Kidney glomerular epithelial cell (primary cell): ENCODE data around the gene GKN1.

Experiments used
- DNase-seq: peaks from one replicate; lab custom pipeline; 2025; lab: John Stamatoyannopoulos, UW

GKN1 gene

GRCh38 chr2:69007169-69007568, 32.7 kb downstream of the GKN1 start:
- no peak for DNase-seq

DNA sequence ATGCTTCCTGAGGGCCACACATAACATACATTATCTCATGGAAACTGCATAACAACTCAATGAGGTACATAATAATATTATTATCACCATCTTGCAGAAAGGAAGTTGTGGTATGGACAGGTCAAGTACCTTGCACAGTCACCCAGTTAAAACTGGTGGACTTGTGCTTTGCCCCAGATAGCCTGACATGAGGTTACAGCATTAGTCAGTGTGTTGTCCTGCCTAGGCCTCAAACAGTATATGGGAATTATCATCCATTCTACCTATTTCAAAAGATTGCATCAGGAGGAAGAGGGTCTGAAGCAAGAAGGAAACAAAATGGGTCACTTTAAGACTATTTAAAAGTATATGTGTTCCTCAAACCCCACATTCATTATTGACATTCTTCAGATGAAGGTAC, 33.2 kb downstream of the GKN1 start:
- DNase-seq, result no peak

- DNase-seq, result no peak
These were observed 36.2 kb downstream of the GKN1 start for GRCh38 chr2:69010437-69011194.

GRCh38 chr2:69011611-69012157, 37.2 kb downstream of the GKN1 start:
- no peak for DNase-seq

GRCh38 chr2:69012310-69013141, 38.1 kb downstream of the GKN1 start:
- DNase-seq, result peak; percentile 64

DNA sequence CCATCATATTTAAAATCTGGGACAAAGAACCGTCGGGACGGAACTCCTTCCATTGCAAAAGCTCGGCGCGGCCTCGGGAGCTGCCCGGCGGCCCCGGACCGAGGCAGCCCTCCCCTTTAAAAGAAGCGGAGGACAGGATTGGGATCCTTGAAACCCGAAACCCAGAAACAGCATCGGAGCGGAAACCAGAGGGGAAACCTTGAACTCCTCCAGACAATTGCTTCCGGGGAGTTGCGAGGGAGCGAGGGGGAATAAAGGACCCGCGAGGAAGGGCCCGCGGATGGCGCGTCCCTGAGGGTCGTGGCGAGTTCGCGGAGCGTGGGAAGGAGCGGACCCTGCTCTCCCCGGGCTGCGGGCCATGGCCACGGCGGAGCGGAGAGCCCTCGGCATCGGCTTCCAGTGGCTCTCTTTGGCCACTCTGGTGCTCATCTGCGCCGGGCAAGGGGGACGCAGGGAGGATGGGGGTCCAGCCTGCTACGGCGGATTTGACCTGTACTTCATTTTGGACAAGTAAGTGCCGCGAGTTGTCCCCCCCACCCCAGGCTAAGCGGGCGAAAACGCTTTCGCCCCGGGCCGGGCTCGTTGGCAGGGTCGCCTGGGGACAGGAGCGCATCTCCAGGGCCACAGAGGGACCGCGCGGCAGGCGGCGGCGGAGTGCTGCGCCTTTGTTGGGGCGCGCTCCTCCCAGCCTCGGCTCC, 38.9 kb downstream of the GKN1 start, which contains the start of gene ANTXR1:
TSS of gene ANTXR1 (plus strand) at position 38 of the 698 bp plus-strand sequence. CDS start at position 359, 321 bp downstream.
- DNase-seq, result peak; percentile 64

DNA sequence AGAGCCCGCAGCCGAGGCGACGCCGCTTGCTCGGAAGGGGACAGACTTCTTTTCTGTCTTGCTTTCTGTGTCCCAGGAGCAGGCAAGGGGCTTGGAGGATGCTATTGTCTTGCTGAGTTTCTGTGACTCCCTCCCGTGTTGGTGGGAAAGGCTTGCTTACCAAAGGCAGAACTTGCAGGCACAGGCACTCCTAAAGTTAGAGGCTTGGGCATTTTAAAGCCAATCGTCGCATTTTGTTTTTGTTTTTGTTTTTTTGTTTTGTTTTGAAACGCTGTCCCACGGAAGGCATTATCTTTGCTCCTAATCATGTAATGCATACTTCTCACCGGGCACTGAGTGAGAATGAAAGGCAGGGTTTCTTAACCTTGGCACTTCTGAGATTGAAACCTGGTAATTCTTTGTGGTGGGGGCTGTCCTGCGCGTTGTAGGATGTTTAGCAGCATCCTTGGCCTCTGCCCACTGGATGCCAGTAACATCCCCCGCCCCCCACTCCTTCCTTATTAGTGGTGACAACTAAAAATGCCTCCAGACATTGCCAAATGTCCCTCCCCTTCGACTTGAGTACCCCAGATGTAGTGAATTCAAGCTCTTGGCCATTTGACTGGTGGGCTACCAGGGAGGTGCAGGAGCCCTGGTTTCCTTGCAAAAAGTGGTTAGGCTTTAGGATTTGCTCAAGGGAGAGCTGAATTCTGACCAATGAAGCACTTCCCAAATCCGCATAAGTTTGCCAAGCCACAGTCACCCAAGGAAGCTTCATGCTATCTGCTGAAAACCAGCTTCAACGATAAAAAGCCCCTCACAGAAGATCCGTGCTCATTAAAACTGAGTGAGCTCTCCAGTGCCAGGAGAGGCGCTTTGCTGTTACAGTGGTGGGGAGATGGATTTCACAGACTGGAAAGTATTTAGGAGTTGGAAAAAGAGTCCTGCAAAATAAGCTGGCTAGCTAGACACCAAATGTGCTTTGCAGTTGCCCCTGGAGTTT, 39.7 kb downstream of the GKN1 start:
- peak; percentile 14 for DNase-seq

DNA sequence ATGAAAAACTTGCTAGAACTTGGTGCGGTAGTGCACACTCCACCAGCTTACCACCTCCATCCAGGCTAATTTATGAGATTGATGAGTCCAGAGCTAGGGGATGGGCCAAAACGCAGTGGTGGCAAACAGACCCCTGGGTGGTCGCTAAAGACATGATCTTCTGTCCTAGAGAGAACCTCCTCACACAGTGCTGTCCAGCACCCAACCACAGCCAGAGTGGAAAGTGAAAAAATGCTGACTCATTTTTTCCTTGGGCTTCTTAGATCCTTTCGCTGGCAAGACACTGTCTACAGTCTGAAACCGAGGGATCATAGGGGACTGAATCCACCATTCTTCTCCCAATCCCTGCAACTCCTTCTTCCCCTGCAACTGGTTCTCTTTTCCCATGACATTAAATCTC, 42.6 kb downstream of the GKN1 start:
- no peak for DNase-seq

DNA sequence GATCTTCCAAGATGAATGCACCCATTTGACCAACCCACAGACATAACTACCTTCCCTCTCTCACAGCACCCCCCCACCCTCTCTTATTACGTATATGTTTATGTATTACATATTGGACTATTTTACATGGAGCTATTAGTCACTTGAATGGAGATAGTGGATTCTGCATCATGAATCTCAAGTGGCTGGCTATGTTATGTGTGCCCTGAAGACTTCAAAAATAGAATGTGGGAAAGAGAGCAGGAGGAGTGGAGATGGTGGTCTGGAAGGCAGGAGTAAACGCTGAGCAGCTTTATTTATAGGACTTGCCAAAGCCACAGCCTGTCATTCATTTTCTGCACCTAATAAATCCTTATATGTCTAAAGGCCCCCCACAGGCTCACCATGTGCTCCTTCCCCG, 43.4 kb downstream of the GKN1 start:
- DNase-seq, result no peak

GRCh38 chr2:69018678-69019095, 44.3 kb downstream of the GKN1 start:
- DNase-seq, result no peak

DNA sequence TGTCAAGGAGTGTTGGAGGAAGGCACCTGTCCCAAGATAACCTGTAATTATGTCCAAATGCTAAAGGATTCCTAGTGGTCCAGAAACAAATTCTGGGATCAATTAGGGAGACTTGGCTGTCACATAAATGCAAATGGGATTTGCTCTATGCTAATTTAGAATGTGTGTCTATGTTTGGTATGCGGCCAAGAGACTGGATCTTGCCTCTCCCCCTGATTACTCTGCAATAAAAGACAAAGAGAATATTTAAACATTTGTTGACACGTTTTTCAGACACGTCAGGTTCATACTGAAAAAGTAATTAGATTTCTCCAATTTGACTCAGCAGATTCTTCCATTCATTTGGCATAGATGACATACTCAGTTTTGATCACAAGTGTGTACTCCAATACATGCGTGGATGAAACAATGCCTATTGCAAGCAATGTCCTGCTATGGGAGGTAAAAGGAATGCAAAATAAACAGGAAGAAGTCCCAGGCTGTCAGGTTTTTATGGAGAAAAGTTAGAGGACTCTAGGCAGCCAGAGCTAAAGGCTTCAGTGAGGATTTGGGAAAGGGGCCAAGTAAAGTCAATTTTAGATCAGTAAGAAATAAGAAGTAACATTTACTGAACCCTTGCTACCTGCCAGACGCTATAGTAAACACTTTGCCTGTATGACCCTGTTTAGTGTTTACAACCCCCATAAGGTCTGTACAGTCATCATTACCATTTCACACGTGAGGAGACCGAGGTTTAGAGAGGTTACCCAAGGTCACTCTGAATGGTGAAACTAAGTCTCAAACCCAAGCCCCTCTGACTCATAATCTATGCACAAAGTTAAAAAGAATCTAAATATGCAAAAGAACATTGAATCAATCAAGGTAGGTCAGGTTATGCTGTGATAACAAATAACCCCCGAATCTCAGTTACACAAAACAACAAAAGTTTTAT, 46.3 kb downstream of the GKN1 start:
- no peak for DNase-seq

GRCh38 chr2:69021727-69022126, 47.3 kb downstream of the GKN1 start:
- DNase-seq, result no peak

DNA sequence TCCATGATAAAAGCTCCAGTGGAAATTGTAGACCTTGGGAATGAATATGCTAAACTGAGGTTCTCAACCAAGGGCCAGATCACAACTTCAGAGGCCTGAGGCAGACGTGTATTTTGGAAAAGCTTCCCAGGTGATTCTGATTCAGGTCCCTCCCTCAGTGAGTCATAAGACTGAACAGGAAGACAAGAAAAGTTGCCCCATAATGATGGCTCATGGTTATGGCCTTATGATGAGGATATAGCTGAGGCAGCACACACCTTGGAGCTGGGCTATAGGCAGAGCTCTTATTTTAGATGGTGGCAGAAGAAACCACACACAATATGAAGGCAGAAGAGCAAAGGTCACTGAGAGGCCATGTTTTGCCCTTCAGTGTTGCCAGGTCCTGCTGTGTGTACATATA, 48.1 kb downstream of the GKN1 start:
- no peak for DNase-seq

GRCh38 chr2:69023236-69023635, 48.8 kb downstream of the GKN1 start:
- no peak for DNase-seq

DNA sequence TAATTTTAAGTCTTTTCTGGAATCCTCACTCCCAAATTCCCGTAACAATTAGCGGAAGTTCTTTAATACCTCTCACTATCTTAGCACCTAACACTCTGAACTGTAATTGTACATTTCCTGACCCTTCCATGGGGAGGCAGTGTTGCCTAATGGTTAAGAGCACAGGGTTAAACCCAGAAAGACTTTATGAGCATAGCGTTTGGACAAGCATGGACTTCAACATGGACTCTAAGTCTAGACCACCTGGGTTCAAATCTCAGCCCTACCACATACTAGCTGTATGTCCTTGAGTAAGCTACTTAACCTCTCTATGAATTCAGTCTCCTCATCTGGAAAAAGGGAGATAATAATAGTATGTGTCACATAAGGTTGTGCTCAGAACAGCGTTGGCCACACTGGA, 51.6 kb downstream of the GKN1 start:
- DNase-seq, result peak; percentile 15

DNA sequence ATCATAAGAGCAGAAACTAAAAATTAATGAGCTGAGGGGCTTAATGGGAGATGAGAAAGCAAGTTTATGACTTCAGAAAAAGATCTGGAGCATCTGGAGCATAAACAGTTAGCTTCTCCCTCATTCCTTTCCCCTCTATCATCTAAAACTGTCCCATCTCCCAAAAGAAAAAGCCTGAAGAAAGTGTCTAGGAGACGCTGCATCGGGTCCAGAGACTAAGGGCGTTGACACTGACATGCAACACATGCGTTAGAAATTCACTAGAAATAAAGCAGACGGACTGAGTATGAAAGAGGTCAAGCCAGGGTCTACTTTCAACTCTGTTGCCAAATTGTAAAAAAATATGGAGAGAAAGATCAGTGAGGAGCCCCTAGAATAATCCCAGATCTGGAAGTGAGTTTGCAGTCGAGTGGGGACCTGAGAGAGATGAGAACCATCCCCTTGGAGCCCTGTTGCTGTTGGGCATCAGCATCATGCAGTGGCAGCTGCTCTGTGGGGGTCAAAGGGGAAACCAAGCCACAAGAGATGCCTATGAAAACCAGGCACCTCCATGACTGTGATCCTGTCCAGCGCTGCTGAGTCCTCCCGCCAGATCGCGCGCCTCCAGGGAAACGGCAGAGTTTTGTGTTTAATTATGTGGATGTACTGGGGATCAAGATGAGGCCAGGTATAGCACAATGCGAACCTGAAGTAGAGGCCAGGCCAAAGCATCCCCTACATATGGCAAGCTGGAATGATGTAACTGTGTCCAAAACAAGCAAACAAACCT, 52.4 kb downstream of the GKN1 start:
- DNase-seq, result no peak
